ENCODE data around the gene SKI. TPM values are rescaled to one million over a fixed set of nuclear protein-coding genes. Genes with fewer than 3 reads are reported as not detected.
A peak's percentile ranks its signal among the peaks of the same experiment; 100 is the strongest.

The SKI gene
- total RNA-seq, 2 experiments from 2014 or later: 286 to 324 TPM

DNA sequence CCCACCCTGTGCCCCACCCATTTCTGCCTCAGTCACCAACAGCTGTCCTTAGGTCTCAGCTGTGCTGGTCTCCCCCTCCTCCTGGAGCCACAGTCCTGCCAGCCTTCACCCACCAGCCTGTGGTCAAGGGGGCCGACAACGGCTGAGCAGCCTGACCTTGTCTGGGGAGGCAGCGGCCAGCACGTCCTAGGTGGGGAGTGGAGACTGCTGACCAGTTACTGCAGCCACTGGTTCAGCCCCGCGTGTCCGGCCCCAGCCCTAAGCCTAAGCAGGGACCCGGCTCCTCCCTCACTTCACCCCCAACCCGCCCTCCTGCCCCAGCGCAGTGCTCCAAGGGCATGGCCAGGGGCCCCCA lies 84.0 kb downstream of the SKI start:
- H3K9me3 ChIP-seq (ENCODE audit: control insufficient read depth in 1 of 2, insufficient read depth in 1 of 2, low read length in 2 of 2): no peaks in the 10 kb centered on the region
- Mint-ChIP-seq H3K9me3 (no peaks in the 10 kb centered on the region), H3K4me3 (peak overlapping the region; percentile 45), H3K27me3 (no peaks in the 10 kb centered on the region), H3K36me3 (ENCODE audit: low read depth) (peaks cover 30% of the 10 kb centered on the region), H3K27ac (peak overlapping the region; percentile 92), H3K4me1 (ENCODE audit: low read depth) (peaks cover 27% of the 10 kb centered on the region)
- H3K4me1 ChIP-seq (ENCODE audit: insufficient read depth, low read length): peaks cover 56% of the 10 kb centered on the region
- peak in 2 of 14 experiments; percentile 6 to 55 for DNase-seq
- TF ChIP-seq, protein P1, sequence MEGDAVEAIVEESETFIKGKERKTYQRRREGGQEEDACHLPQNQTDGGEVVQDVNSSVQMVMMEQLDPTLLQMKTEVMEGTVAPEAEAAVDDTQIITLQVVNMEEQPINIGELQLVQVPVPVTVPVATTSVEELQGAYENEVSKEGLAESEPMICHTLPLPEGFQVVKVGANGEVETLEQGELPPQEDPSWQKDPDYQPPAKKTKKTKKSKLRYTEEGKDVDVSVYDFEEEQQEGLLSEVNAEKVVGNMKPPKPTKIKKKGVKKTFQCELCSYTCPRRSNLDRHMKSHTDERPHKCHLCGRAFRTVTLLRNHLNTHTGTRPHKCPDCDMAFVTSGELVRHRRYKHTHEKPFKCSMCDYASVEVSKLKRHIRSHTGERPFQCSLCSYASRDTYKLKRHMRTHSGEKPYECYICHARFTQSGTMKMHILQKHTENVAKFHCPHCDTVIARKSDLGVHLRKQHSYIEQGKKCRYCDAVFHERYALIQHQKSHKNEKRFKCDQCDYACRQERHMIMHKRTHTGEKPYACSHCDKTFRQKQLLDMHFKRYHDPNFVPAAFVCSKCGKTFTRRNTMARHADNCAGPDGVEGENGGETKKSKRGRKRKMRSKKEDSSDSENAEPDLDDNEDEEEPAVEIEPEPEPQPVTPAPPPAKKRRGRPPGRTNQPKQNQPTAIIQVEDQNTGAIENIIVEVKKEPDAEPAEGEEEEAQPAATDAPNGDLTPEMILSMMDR (IDR thresholded peaks at IDR 0.05): no peak
- H3K36me3 ChIP-seq (ENCODE audit: insufficient read depth, low read length): peaks cover 22% of the 10 kb centered on the region
- POLR2A ChIA-PET: interaction anchor here (0.6 to 3.3 kb wide), 9 partner anchors 11 to 273 kb away, joined by 3 to 34 read pairs (median 6); partner anchors contain the start of gene FAAP20
- intact Hi-C loops (cut with DNase I, micrococcal nuclease): loop anchor here (5.0 to 10.0 kb wide), 2 partner anchors 73 to 80 kb away; no protein-coding TSS in a partner anchor
- H3K4me3 ChIP-seq (ENCODE audit: low read length): no peak overlapping the region
- H3K27me3 ChIP-seq (ENCODE audit: control insufficient read depth in 1 of 2, insufficient read depth in 2 of 2, low read length in 2 of 2): no peaks in the 10 kb centered on the region
- CTCF ChIA-PET: interaction anchor here (0.6 to 1.6 kb wide), 6 partner anchors 12 to 117 kb away, joined by 3 to 6 read pairs (median 4); partner anchors contain the start of gene FAAP20
- ATAC-seq (ENCODE audit: poor library complexity): no peak
- peak overlapping the region; percentile 43 to 58 for H3K27ac ChIP-seq (ENCODE audit: low read depth in 1 of 2, low read length in 2 of 2)

GRCh38 chr1:2312515-2313301 lies 84.6 kb downstream of the SKI start:
- Histone ChIP-seq H3K27me3 (ENCODE audit: control insufficient read depth in 1 of 2, insufficient read depth in 2 of 2, low read length in 2 of 2) (no peaks in the 10 kb centered on the region), H3K27ac (ENCODE audit: low read depth in 1 of 2, low read length in 2 of 2) (peak overlapping the region in 1 of 2 donors; percentile 43), H3K4me3 (ENCODE audit: low read length) (no peak overlapping the region), H3K36me3 (ENCODE audit: insufficient read depth, low read length) (peaks cover 16% of the 10 kb centered on the region), H3K9me3 (ENCODE audit: control insufficient read depth in 1 of 2, insufficient read depth in 1 of 2, low read length in 2 of 2) (no peaks in the 10 kb centered on the region), H3K4me1 (ENCODE audit: insufficient read depth, low read length) (peaks cover 56% of the 10 kb centered on the region)
- Mint-ChIP-seq H3K4me1 (ENCODE audit: low read depth) (peaks cover 26% of the 10 kb centered on the region), H3K4me3 (peak overlapping the region; percentile 63), H3K27ac (peak overlapping the region; percentile 92), H3K27me3 (no peaks in the 10 kb centered on the region), H3K36me3 (ENCODE audit: low read depth) (peaks cover 25% of the 10 kb centered on the region), H3K9me3 (no peaks in the 10 kb centered on the region)
- intact Hi-C loops (cut with DNase I, micrococcal nuclease): loop anchor here (5.0 to 10.0 kb wide), 2 partner anchors 72 to 80 kb away; no protein-coding TSS in a partner anchor
- ATAC-seq (ENCODE audit: poor library complexity) (no peak), DNase-seq (peak in 2 of 14 experiments; percentile 10 to 55)
- POLR2A ChIA-PET: interaction anchor here (0.6 to 3.3 kb wide), 10 partner anchors 12 to 118 kb away, joined by 3 to 34 read pairs (median 7); partner anchors contain the start of gene FAAP20
- CTCF ChIA-PET: interaction anchor here (1.1 to 1.6 kb wide), 4 partner anchors 13 to 118 kb away, joined by 3 to 6 read pairs (median 4); partner anchors contain the start of gene FAAP20
- TF ChIP-seq, protein P1 (IDR thresholded peaks at IDR 0.05): no peak

- H3K27me3 Mint-ChIP-seq: no peaks in the 10 kb centered on the region
- H3K27me3 ChIP-seq (ENCODE audit: control insufficient read depth in 1 of 2, insufficient read depth in 2 of 2, low read length in 2 of 2): no peaks in the 10 kb centered on the region
- DNase-seq (peak in 1 of 14 experiments; percentile 55), ATAC-seq (ENCODE audit: poor library complexity) (no peak)
- H3K36me3 ChIP-seq (ENCODE audit: insufficient read depth, low read length): peaks cover 6% of the 10 kb centered on the region
- peaks cover 14% of the 10 kb centered on the region for H3K36me3 Mint-ChIP-seq (ENCODE audit: low read depth)
- H3K4me1 Mint-ChIP-seq (ENCODE audit: low read depth): peaks cover 22% of the 10 kb centered on the region
- intact Hi-C loops (cut with DNase I, micrococcal nuclease): loop anchor here (2.0 to 10.0 kb wide), 4 partner anchors 57 to 119 kb away; partner anchors contain the start of gene FAAP20 (in 1 of the 2)
- peak overlapping the region; percentile 53 to 55 for H3K27ac ChIP-seq (ENCODE audit: low read depth in 1 of 2, low read length in 2 of 2)
- ChIA-PET CTCF (interaction anchor here (1.4 to 1.8 kb wide), 2 partner anchors 12 to 14 kb away, joined by 3 to 5 read pairs; no protein-coding TSS in a partner anchor), POLR2A (interaction anchor here (0.8 to 3.3 kb wide), 7 partner anchors 10 to 119 kb away, joined by 3 to 34 read pairs (median 4); partner anchors contain the start of gene FAAP20)
- no peaks in the 10 kb centered on the region for H3K9me3 Mint-ChIP-seq
- H3K9me3 ChIP-seq (ENCODE audit: control insufficient read depth in 1 of 2, insufficient read depth in 1 of 2, low read length in 2 of 2): no peaks in the 10 kb centered on the region
- no peak overlapping the region for H3K4me3 Mint-ChIP-seq
- no peak overlapping the region for H3K4me3 ChIP-seq (ENCODE audit: low read length)
- H3K27ac Mint-ChIP-seq: peak overlapping the region; percentile 92
- peaks cover 58% of the 10 kb centered on the region for H3K4me1 ChIP-seq (ENCODE audit: insufficient read depth, low read length)
- TF ChIP-seq, protein P1 (IDR thresholded peaks at IDR 0.05): no peak
Measured at GRCh38 chr1:2313651-2314261, 85.6 kb downstream of the SKI start.

All from CD4-positive, alpha-beta T cell (primary cell).